NCI-H1105 (cell line): Measurements from ENCODE around the gene NCOA3.
"Not testable (repeated sequence)": the region's sequence is repeated elsewhere in the genome, so short reads cannot be mapped to it uniquely, and the experiment has no call there.

Source experiments
- DNase-seq: peaks from one replicate; lab custom pipeline; 2025; lab: John Stamatoyannopoulos, UW

NCOA3 gene

DNA sequence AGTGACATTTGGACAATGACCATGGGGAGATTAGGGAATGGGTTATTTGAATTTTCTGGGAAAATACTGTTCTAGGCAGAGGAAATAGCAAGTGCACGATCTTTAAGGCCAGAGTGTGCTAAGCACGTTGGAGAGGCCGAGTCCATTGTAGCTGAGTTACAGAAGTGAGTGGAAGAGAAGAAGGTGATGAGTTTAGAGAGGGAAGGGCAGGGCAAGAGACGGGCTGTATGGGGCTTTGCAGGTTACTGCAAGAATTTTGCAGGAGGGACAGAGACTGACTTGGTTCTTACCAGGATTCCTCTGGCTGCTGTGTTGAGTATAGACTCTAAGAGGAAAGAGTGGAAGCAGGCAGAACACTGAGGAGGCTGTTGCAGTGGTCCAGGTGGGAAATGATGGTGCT lies 1.1 kb upstream of the NCOA3 start:
- no peak for DNase-seq

DNA sequence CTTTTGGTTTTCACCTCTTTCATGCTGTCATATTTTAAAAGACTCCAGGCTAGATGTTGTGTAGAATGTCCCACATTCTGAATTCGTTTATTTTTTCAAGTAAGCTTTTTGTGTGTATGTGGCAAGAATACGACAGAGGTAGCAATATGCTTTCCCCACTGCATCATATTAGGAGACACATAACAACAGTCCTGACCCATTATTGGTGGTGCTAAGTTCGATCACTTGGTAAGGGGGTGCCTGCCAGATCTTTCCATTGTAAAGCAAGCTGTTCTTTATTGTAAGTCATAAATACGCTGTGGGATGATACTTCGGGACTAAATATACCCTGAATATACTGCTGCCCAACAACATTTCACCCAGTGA lies 588 bp upstream of the NCOA3 start:
- DNase-seq, result no peak

DNA sequence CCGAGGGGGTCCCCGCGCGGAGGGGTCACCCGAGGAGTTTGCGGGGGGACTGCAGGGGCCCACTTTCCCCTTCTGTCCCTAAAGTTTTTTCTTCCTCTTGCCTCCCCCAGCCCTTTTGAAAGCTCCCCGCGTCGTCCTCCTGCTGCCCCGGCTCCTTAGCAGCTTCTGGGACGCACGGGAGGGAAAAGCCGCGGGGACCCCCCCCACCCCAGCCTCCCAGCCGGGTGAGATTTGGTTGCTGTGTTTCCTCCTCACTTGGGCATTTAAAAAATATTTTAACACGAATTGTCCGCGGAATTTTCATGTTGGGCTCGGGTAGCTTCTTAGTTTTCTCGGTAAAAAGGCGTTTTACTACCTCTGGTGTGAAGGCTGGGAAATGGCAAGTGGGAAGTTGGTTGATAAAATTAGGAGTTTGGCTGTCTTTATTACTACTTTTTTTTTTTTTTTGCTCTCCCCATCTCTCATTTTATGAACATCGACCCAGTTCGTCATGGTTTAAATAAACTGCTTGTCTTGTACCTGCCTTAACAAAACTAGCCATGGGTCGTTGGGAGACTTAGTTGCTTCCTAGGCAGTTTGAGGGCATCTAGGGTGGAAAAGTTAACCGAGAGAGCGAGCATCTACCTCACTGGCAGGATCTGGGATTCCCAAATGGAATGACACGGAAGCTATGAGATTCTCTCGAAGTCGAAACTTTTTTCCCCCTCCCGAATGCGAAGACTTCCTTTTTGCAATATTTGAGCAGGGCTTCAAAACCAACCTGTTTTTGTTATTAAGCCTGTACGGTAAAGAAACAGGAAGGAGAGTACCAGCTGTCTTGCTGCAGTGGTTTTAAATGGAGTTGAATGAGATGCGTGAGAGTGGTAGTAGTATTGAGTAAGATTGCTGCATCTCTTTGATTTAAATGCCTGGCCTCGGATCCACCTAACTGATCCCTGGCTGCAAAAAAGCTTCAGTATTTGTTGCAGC lies 868 bp downstream of the NCOA3 start:
- no peak for DNase-seq

DNA sequence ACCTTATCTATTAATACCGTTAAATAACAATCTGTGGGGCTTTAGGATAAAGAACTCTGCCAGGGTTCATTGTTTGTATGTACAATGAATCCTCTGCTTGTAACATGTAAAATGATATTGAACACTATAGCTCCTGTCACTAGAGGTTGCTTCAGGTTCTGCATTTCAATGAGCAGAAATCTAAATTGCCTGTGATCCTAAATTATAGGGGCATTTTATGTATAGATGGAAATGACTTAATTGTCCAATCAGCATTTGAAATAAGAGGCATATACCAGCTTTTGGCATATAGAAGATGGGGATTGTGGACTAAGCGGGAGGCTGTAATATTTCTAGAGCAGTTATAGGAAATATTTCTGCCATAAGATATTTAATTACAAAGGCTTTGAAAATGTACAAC lies 2.0 kb downstream of the NCOA3 start:
- DNase-seq, result no peak

DNA sequence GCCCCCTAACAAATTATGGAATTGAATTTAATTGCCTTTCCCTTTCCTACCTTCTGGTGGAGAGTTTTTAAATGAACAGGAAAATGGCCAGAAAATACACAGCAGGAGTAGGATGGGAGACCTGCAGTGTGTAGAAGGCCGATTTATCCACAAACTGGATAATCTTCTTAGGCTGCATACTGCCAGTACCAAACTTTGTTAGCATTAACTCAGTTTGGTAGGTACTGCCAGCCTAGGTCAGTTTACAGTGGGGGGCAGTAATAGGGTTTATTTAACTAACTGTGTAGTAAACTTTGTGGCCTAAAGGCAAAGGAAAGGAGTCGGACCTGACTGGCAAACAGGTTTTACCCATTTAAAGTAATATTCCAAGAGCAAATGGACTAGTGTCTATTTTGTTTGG lies 4.6 kb downstream of the NCOA3 start:
- no peak for DNase-seq

DNA sequence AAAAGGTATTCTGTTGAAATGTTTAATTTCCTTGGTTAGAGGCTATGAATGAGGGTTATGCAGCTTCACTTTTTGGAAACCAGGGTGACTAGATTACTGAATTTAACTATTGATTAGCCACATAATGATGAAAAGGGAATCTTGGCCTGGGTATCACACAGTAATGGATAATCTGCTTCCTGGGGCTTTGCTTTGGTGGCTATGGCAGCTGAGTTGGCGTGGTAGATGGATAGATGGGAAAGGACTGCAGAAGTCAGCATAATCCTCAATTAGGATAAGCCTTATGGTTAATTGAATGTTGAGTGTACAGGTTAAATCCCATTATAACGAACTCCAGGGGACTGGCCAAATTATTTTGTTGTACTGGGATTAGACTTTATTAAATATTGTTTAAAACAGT lies 5.2 kb downstream of the NCOA3 start:
- no peak for DNase-seq

DNA sequence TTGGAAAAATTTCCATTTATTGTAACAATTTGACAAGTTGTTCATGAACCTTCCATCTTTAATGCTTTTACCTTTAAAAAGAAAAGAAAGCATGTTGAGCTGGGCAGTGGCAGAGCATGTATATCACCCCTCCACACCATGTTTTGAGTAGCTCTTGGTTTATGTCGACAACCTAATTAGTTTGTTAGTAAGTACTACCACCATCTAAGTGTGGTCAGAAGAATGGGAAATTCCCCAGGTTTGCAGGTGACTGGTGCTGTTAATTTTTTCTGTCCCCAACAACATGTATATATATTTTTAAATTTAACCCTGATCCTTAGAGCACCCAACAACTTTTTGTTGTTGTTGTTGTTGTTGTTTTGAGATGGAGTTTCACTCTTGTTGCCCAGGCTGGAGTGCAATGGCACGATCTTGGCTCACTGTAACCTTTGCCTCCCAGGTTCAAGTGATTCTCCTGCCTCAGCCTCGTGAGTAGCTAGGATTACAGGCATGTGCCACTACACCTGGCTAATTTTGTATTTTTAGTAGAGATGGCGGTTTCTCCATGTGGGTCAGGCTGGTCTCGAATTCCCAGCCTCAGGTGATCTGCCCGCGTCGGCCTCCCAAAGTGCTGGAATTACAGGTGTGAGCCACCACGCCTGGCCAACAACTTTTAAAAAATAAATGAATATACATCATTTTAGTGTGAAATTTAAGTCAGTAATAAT lies 5.7 kb downstream of the NCOA3 start:
- not testable (repeated sequence) for DNase-seq

DNA sequence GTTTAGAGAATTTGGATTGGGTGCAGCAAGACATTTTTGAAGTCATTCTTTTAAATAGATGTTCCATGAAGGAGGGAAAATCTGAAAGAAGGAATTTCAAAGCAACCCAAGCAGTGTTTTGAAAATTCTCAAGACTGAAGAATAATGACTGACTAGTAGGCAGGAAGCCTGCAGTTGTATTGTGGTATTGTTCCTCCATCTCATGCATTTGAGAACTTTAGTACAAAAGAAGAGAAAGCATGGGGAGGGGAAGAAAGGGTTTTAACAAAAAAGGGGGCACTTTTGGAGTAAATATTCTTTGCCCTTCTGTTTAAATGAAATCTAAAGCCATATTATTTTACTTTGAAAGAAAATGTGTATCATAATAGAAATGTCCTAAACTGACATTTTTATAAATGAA lies 6.6 kb downstream of the NCOA3 start:
- no peak for DNase-seq

DNA sequence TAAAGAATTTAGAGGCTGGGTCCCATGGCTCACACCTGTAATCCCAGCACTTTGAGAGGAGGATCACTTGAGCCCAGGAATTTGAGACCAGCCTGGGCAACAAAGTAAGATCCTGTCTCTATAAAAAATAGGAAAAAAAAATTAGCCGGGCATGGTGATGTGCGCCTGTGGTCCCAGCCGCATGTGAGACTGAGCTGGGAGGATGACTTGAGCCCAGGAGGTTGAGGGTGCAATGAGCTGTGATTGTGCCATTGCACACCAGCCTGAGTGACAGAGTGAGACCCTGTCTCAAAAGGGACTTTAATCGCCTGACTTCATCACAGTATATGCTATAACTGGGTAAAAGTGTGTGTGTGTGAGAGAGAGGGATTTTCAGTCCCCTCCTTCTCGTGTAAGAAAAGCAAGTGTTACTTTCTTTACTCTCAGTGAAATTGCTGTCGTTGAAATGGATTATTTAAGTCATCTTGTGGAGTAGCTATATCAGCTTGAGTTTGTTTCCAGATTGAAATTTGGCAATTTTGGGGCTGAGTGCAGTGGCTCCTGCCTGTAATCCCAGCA lies 7.5 kb downstream of the NCOA3 start:
- DNase-seq, result no peak

DNA sequence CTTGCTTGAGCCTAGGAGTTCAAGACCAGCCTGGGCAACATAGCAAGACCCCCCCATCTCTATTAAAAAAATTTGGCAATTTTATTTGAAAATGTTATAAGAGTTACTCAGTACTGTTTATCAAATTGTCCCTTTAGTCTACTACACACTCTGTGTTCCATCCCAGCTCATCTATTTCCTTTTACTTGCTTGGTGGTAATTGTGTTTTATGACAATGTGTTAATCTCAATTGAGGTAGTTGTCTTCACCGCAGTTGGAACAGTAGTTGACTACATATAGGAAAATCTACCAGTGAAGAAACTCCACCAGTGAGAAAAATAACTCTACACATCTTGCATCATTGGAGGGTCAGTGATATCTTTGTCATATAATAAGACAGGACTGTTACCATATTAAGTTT lies 8.0 kb downstream of the NCOA3 start:
- no peak for DNase-seq

DNA sequence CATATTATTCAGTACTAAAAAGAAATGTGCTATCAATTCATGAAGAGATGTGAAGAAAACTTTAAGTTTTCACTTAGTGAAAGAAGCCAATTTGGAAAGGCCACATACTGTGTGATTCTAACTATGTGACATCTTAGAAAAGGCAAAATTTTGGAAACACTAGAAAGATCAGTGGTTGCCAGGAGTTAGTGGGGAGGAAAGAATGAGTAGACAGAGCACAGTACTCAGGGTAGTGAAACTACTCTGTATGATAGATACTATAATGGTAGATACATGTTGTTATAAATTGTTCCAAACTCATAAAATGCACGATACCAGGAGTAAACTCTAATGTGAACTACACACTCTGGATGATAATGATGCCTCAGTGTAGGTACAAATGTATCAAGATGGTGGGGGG lies 14.2 kb downstream of the NCOA3 start:
- no peak for DNase-seq

DNA sequence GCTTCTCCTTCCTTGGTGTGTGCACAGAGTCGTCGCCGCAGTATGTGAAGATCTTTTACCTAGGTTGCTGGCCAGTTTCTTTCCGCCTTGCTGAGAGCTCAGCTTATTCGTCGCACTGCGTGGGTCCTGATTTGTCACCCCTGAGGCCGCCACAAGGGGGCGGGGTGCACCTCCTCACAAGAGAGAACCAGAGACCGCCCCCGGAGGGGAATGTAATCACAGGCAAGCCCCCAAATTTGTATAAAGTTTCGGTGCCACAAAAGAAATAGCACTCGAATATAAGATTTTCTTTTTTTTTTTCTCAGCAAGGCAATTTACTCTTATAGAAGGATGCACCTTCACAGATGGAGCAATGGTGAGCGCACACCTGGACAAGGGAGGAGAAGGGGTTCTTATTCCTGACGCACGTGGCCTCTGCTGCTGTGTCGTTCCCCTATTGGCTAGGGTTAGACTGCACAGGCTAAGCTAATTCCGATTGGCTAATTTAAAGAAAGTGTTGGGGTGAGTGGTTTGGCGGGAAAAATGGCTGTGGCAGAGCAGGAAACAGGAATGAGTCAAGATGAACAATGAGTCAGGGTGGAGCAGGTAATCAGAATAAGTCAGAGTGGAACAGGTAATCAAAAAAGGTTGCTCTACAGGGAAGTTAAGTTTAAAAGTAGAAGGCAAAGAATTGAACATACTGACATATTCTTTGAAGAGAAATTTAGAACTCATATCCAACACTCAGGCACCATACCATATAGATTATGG lies 19.5 kb downstream of the NCOA3 start:
- DNase-seq, result no peak

DNA sequence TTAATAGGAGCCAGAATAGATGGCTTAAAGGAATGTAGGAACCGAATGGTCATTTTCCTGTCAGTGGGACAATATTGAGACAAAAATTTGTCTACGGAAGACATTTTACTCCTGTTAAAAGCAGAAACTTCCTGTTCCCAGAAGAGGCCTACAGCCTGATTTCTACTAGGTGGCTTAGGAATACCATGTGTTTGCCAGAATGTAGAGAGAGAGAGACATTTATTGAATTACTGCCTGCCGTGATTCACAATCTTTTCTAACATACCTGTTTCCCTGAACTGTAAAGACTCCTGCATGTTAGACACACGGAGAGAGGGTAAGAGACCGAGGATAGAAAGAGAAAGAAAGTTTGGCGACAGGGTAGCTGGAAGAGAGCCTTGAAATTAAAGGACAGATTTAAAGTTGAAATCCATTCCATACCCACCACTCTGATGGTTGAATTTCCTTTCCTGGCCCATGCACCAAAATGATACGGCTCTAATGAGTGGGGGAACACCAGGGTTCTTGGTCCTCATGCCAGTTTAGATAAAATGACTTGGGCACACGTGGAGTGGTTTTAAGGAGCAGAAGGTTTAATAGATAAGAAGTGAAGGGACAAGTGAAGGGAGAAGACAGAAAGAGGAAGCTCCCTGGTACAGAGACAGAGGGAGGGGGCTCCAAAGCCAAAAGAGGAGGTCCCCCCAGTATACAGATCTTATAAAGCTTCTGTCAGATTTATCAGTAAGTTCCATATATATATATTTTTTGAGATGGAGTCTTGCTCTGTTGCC lies 22.5 kb downstream of the NCOA3 start:
- DNase-seq, result no peak

DNA sequence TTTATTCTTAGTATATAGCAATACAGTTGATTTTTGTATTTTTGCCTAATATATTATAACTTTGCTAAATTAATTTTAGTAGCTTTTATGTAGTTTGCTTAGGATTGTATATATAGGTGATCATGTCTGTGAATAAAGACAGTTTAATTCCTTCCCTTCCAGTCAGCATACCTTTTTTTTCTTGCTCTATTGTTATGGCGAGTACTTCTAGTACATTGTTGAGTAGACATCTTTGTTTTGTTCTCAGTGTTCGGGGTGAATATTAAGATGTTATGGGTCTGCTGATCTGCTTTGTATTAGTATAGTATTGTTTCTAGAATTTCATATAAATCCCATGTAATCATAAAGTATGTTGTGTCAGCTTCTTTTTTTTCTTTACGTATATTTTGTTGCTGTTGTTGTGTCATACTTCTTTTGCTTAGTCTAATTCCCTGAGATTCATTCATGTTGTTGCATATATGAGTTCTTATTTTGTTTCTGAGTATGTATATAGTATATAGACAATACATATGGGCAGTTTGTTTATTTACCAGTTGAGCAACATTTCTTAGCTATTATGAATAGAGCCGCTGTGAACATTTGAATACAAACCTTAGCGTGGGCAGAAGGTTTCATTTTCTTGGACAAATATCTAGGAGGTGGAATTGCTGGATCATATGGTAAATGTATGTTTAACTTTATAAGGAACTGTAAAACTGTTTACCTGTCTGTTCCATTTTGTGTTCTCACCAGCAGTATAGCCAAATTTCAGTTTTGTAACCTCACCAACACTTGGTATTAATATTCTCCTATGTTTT lies 25.5 kb downstream of the NCOA3 start:
- no peak for DNase-seq

DNA sequence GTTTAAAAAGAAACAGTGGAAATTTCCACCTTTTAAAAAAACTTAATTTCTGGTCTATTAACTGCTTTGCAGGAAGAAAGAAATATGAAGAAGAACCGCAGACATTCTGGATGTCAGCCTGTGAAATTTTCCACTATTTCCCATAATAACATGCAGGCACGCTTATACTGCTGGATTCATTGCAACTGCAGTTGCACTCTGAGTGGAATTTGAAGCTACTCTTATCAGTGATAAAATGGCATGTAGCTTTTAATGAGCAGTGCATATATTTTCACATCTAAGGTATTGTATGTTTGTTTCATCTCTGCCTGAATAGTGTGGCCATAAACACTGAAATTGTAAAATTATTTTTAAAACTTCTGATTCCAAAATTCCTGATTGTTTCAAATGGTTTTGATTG lies 28.2 kb downstream of the NCOA3 start:
- no peak for DNase-seq

DNA sequence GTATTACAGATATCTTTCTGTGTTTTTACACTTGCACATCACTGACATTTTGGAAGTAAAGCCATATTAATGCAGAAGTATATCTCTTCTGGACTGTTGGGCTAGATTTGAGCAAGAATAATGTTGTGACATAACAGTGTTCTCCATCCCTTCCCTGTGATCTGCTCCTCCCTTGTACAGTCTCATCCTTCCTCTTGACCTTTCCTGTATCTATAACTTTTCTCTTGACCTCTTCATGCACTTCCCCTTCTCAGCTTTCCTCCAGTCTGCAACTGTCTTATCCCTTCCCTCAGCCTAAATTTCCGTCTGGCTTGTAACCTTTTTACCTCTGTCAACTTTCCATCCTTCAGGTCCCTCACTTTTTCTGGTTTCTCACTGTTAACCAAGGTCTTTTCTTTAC lies 29.8 kb downstream of the NCOA3 start:
- no peak for DNase-seq

DNA sequence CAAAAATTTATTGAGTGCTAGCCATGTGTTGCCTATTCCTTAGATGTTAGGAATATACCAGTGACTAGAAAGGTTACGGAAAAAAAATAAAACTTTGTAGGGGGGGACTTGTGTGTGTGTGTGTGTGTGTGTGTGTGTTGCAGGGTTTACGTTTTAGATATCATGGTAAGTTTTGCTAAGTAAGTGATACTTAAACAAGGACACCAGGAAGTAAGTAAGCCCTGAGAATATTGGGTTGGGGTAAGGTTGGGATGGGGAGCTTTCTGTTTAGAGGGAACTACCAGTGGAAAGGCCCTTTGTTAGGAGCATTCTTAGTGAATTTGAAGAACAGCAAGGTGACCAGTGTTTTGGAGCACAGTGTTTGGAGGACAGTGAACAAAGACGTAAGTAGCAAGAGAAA lies 30.3 kb downstream of the NCOA3 start:
- no peak for DNase-seq

DNA sequence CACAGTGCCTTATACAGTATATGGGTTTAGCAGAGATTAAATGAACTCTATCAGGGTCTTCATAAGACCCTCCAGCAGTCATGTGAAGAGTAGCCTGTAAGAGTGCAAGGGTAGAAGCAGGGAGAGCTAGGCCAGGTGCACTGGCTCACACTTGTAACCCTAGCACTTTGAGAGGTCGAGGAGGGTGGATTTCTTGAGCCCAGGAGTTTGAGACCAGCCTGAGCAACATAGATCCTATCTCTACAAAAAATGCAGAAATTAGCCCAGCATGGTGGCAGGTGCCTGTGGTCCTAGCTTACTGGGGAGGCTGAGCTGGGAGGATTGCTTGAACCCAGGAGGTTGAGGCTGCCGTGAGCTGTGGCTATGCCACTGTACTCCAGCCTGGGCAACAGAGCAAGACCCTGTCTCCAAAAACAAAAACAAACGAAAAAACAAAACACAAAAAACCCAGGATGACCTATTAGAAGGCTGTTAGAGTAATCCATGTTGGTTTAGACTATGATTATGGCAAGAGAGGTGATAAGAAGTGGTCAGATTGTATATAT lies 31.9 kb downstream of the NCOA3 start:
- DNase-seq, result no peak

DNA sequence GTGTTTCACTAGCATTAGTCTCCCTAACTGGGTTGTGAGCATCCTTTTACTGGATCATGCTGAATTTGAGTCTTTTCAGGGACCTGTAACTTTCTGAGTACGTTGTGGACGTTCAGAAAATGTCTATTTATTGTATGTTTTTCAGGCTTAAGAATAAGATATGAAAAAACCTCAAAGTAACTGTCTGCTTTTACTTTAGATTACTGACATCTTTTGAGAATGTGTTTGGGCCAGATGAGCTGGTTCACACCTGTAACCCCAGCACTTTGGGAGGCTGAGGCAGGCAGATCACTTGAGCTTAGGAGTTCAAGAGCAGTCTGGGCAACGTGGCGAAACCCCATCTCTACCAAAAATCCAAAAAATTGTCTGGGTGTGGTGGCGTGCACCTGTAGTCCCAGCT lies 32.7 kb downstream of the NCOA3 start:
- DNase-seq, result no peak

DNA sequence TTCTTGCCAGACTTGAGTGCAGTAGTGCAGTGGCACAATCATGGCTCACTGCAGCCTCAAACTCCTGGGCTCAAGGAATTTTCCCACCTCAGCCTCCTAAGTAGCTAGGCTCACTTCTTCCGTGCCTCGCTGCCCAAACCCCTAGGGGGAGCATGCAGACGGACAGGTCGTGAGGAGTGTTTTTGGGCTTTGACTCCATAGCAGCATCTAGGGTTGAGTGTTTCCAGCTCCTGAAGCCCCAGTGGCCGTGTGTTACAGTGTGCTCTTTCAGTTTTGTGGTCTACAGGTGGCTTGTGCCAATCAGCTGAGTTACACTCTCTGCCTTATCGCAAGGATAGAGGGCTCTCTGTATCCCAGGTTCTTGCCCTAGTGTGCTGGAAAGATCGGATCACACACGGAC lies 33.4 kb downstream of the NCOA3 start:
- DNase-seq, result no peak

DNA sequence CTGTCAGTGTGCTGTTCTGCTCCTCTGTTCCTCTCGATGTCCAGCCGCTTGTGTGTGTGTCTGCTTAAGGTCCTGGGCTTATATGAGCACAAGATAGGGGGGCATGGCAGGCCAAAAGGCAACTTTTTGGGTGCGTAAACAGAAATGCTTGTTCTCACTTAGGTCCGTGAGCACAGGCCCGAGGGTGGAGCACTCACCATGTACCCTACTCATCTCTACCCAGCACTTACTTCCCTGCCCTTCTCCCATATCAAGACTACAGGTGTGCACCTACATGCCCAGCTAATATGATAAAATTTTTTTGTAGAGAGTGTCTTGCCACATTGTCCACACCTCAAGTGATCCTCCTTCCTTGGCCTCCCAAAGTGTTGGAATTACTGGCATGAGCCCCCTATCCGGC lies 34.3 kb downstream of the NCOA3 start:
- no peak for DNase-seq
